Endothelial cell of umbilical vein (primary cell): ENCODE data around the gene SP100. TPM values are rescaled to one million over a fixed set of nuclear protein-coding genes. Genes with fewer than 3 reads are reported as not detected.
A peak's percentile ranks its signal among the peaks of the same experiment; 100 is the strongest.
"Not testable (repeated sequence)": the region's sequence is repeated elsewhere in the genome, so short reads cannot be mapped to it uniquely, and the experiment has no call there.

Source experiments
- BruUV-seq: library from RNA; stranded (reverse); fragments of 400-500 nt; replicated peaks from 2 replicates; lab custom pipeline; 2021; lab: Mats Ljungman, UMichigan
- CTCF ChIA-PET: fragments of 300-600, 350-600 bp; sonication (Branson Sonifier 250); formaldehyde crosslinking; loops from one replicate; lab custom pipeline; 2021; ENCODE audit warnings: antibody characterized with exemption, inconsistent platforms; lab: Charles Lee
- POLR2A ChIA-PET: fragments of 300-600, 350-600 bp; sonication (Branson Sonifier 250); formaldehyde crosslinking; loops from one replicate; lab custom pipeline; 2021; ENCODE audit warnings: antibody characterized with exemption, inconsistent platforms; lab: Charles Lee
- DNase-seq: peaks from one replicate; pipeline ENCODE4 v3.0.0-alpha.2; 2011; ENCODE audit warnings: low read depth, low spot score
- FAIRE-seq: peaks from 2 replicates; lab custom pipeline; 2011; peaks lifted over from hg19 to GRCh38; lab: Jason Lieb, UNC
- H2AFZ ChIP-seq: 2 replicates; pipeline ENCODE4 v1.6.0; 2012; ENCODE audit warnings: low read depth, low read length, control low read depth, inconsistent platforms
- H3K27ac ChIP-seq: 2 replicates; pipeline ENCODE4 v1.5.1; 2011; ENCODE audit warnings: low read depth, mild to moderate bottlenecking, control low read depth, low read length, moderate library complexity; ENCODE audit not compliant: insufficient read depth
- H3K27me3 ChIP-seq, 2 experiments: 2 replicates each; pipeline versions ENCODE4 v1.6.0 to v1.6.1; 2011; ENCODE audit warnings: low read length in 2 of 2, mixed read lengths in 1 of 2; ENCODE audit not compliant: control insufficient read depth in 2 of 2, insufficient read depth in 2 of 2
- H3K36me3 ChIP-seq, 2 experiments: 2 replicates in 1 of 2; 3 replicates in 1 of 2; pipeline ENCODE4 v1.5.1; 2011; ENCODE audit warnings: low read length in 2 of 2, mild to moderate bottlenecking in 1 of 2, moderate library complexity in 1 of 2; ENCODE audit not compliant: control insufficient read depth in 2 of 2, insufficient read depth in 2 of 2; ENCODE audit errors: extremely low read depth in 1 of 2
- H3K4me1 ChIP-seq: 3 replicates; pipeline ENCODE4 v1.5.1; 2011; ENCODE audit warnings: mild to moderate bottlenecking, low read length; ENCODE audit not compliant: control insufficient read depth, insufficient read depth; ENCODE audit errors: extremely low read depth
- H3K4me2 ChIP-seq: 2 replicates; pipeline ENCODE4 v1.6.1; 2011; ENCODE audit warnings: low read length, control low read depth, mixed read lengths; ENCODE audit not compliant: insufficient read depth
- H3K4me3 ChIP-seq, 3 experiments: fragments of 200-600 bp in 1 of 3; sonication (generic), shearing (Covaris generic) in 1 of 3; replicated peaks in 1 of 3; 2 replicates each; pipeline ENCODE4 v1.5.1; 2011 to 2016; ENCODE audit warnings: control low read depth in 3 of 3, low read length in 3 of 3, mild to moderate bottlenecking in 2 of 3, inconsistent platforms in 1 of 3, low read depth in 1 of 3, moderate library complexity in 1 of 3; ENCODE audit not compliant: insufficient read depth in 1 of 3
- H3K79me2 ChIP-seq: 2 replicates; pipeline ENCODE4 v1.6.0; 2012; ENCODE audit warnings: low read length, inconsistent platforms; ENCODE audit not compliant: control insufficient read depth, insufficient read depth
- H3K9ac ChIP-seq: replicated peaks from 2 replicates; pipeline ENCODE3; 2011; ENCODE audit warnings: low read length, control low read depth; ENCODE audit not compliant: insufficient read depth; ENCODE audit errors: extremely low read depth
- H3K9me1 ChIP-seq: replicated peaks from 3 replicates; pipeline ENCODE4 v1.6.0; 2011; ENCODE audit warnings: mild to moderate bottlenecking, low read length; ENCODE audit not compliant: control insufficient read depth, insufficient read depth; ENCODE audit errors: extremely low read depth
- H3K9me3 ChIP-seq: replicated peaks from 2 replicates; pipeline ENCODE4 v1.5.1; 2012; ENCODE audit warnings: low read length, inconsistent platforms; ENCODE audit not compliant: control insufficient read depth, insufficient read depth
- H4K20me1 ChIP-seq: replicated peaks from 2 replicates; pipeline ENCODE3; 2011; ENCODE audit warnings: mild to moderate bottlenecking, low read length; ENCODE audit not compliant: control insufficient read depth, insufficient read depth; ENCODE audit errors: extremely low read depth
- EZH2 ChIP-seq: IDR thresholded peaks from 2 replicates; pipeline ENCODE4 v1.6.1; 2012; ENCODE audit warnings: borderline replicate concordance, low read depth, mild to moderate bottlenecking, moderate library complexity, low read length, inconsistent platforms; ENCODE audit not compliant: severe bottlenecking
- FOS ChIP-seq: IDR thresholded peaks from 2 replicates; pipeline ENCODE4 v1.6.1; 2011; ENCODE audit warnings: mild to moderate bottlenecking, low read length, moderate library complexity, borderline replicate concordance; ENCODE audit not compliant: insufficient read depth
- GATA2 ChIP-seq: IDR thresholded peaks from 2 replicates; pipeline ENCODE4 v1.7.0; 2011; ENCODE audit warnings: low read depth, mild to moderate bottlenecking, moderate library complexity, mixed read lengths, low read length; ENCODE audit not compliant: insufficient read length, insufficient read depth
- JUN ChIP-seq: IDR thresholded peaks from 2 replicates; pipeline ENCODE4 v1.6.1; 2011; ENCODE audit warnings: borderline replicate concordance, low read depth; ENCODE audit not compliant: insufficient read length, insufficient read depth
- MAX ChIP-seq: IDR thresholded peaks from 2 replicates; pipeline ENCODE4 v1.6.1; 2011; ENCODE audit not compliant: insufficient read depth, insufficient read length
- POLR2A ChIP-seq: IDR thresholded peaks from 2 replicates; pipeline ENCODE4 v1.6.1; 2012; ENCODE audit warnings: low read depth, mild to moderate bottlenecking, control low read depth, low read length
- POLR2AphosphoS5 ChIP-seq: IDR thresholded peaks from 2 replicates; pipeline ENCODE4 v1.6.1; 2012; ENCODE audit warnings: low read depth, mild to moderate bottlenecking, control low read depth, low read length, moderate library complexity; ENCODE audit not compliant: insufficient read depth
- dilution Hi-C: fragments of 300-500 bp; cut with MboI; formaldehyde crosslinking; loops from one replicate; pipeline ENCODE4 v1.15.0; 2019; ENCODE audit warnings: low sequenced_read_pairs; ENCODE audit not compliant: extremely low pct_ligation_motif_present
- intact Hi-C: fragments of 100-400 bp; cut with micrococcal nuclease; formaldehyde crosslinking; loops from one replicate; pipeline ENCODE4 v1.10.0; 2022
- polyA plus RNA-seq, 4 experiments: library from polyadenylated mRNA; depleted of rRNA in 3 of 4; stranded (reverse) in 3 of 4; unstranded in 1 of 4; fragments of >200 nt; gene quantifications; 2 replicates each; pipeline versions ENCODE4 v1.2.1 to v1.2.3, GENCODE V29; 2011 to 2012; ENCODE audit warnings: missing spikeins in 1 of 4
- total RNA-seq: library from RNA; stranded (reverse); gene quantifications from 2 replicates; pipeline ENCODE4 v1.2.3, GENCODE V29; 2021

SP100 gene
- total and polyA plus RNA-seq, 2 donors (not counting 3 experiments of a cell fraction or from before 2014, with no cell fraction given), result 33.7 to 108 TPM

- BruUV-seq, dilution Hi-C loops, H4K20me1 ChIP-seq, H3K27me3 ChIP-seq, H3K9me3 ChIP-seq, H3K79me2 ChIP-seq, H3K4me3 ChIP-seq, H3K9me1 ChIP-seq, H2AFZ ChIP-seq, H3K36me3 ChIP-seq: not testable (repeated sequence)
- ChIA-PET POLR2A (interaction anchor here (0.5 kb wide), 1 partner anchor 286 kb away, joined by 3 read pairs; no protein-coding TSS in a partner anchor), CTCF (interaction anchor here (1.3 to 2.5 kb wide), 3 partner anchors 9 to 249 kb away, joined by 4 to 10 read pairs (median 5); no protein-coding TSS in a partner anchor)
- H3K4me1 ChIP-seq, result peaks cover 63% of the 10 kb centered on the region
- peak; percentile 32 for TF ChIP-seq POLR2AphosphoS5
- peak; percentile 94 for FAIRE-seq
- peak overlapping the region; percentile 54 for H3K4me2 ChIP-seq
- intact Hi-C loops, result loop anchor here (1.0 to 5.0 kb wide), 8 partner anchors 33 to 487 kb away; partner anchors contain the start of genes CAB39, FBXO36, SP140L and TRIP12
- peak; percentile 82 for DNase-seq
- peak overlapping the region; percentile 6 for H3K9ac ChIP-seq
- H3K27ac ChIP-seq, result peak overlapping the region; percentile 85
These were observed 6.7 kb upstream of the SP100 start for GRCh38 chr2:230409316-230409715.

GRCh38 chr2:230410263-230410662 is 5.7 kb upstream of the SP100 start:
- intact Hi-C loops (loop anchor here (2.0 to 5.0 kb wide), 2 partner anchors 279 to 343 kb away; partner anchors contain the start of gene SLC16A14), dilution Hi-C loops (no loop called here)
- BruUV-seq, result no TSS peak

More at GRCh38 chr2:230410263-230410662, 5.7 kb upstream of the SP100 start:
- Histone ChIP-seq H3K4me3 (no peak overlapping the region), H3K9me1 (no peaks in the 10 kb centered on the region), H3K27me3 (no peaks in the 10 kb centered on the region), H3K4me2 (no peak overlapping the region), H3K27ac (no peak overlapping the region), H3K4me1 (peaks cover 62% of the 10 kb centered on the region), H3K9me3 (no peaks in the 10 kb centered on the region), H3K9ac (no peak overlapping the region), H2AFZ (no peak overlapping the region), H3K79me2 (no peaks in the 10 kb centered on the region), H3K36me3 (no peaks in the 10 kb centered on the region), H4K20me1 (no peaks in the 10 kb centered on the region)
- TF ChIP-seq JUN, result no peak
- TF ChIP-seq GATA2, result no peak
- TF ChIP-seq POLR2A, result no peak
- no peak for TF ChIP-seq FOS
- no peak for TF ChIP-seq POLR2AphosphoS5
- TF ChIP-seq EZH2, result no peak
- no peak for TF ChIP-seq MAX
- POLR2A ChIA-PET, result no interaction called here
- FAIRE-seq (no peak), DNase-seq (no peak)
- CTCF ChIA-PET, result interaction anchor here (1.3 kb wide), 1 partner anchor 12 kb away, joined by 5 read pairs; no protein-coding TSS in a partner anchor
